HEK293 (cell line): ENCODE data around the gene CENPX.

Source experiments
- CTCF ChIA-PET: fragments of 350-600 bp; formaldehyde crosslinking; extraction: SDS; loops from one replicate; lab custom pipeline; 2021; ENCODE audit warnings: antibody characterized with exemption; lab: Yijun Ruan, JAX
- POLR2A ChIA-PET: fragments of 300-600 bp; formaldehyde crosslinking; extraction: SDS; loops from one replicate; lab custom pipeline; 2020; ENCODE audit warnings: antibody characterized with exemption, inconsistent platforms; lab: Yijun Ruan, JAX
- H3K27ac ChIP-seq: fragments of 200-500 bp; sonication (Bioruptor generic); 2 replicates; pipeline ENCODE4 v1.5.1; 2014; ENCODE audit warnings: low read depth, low read length, control low read depth, inconsistent platforms; ENCODE audit errors: extremely low read depth
- H3K36me3 ChIP-seq, 2 experiments: fragments of 200-500 bp in 1 of 2; sonication (Bioruptor generic) in 1 of 2; 1 replicate in 1 of 2; 2 replicates in 1 of 2; pipeline ENCODE4 v1.5.1; 2014 to 2017; ENCODE audit warnings: inconsistent platforms in 2 of 2, low read length in 2 of 2; ENCODE audit not compliant: control insufficient read depth in 2 of 2, insufficient read depth in 1 of 2
- H3K4me1 ChIP-seq: fragments of 200-500 bp; sonication (Bioruptor generic); 2 replicates; pipeline ENCODE4 v1.5.1; 2014; ENCODE audit warnings: mild to moderate bottlenecking, low read length, inconsistent platforms; ENCODE audit not compliant: control insufficient read depth, insufficient read depth
- H3K4me3 ChIP-seq: 2 replicates; pipeline ENCODE4 v1.5.1; 2011; ENCODE audit warnings: low read depth, mild to moderate bottlenecking, control low read depth, low read length, moderate library complexity
- H3K9me3 ChIP-seq: fragments of 200-500 bp; sonication (Bioruptor generic); 2 replicates; pipeline ENCODE4 v1.5.1; 2014; ENCODE audit warnings: low read depth, low read length, inconsistent platforms; ENCODE audit not compliant: control insufficient read depth, insufficient read depth
- AEBP2 ChIP-seq: fragments of 450-650 bp; formaldehyde crosslinking; IDR thresholded peaks from 2 replicates; pipeline ENCODE4 v1.5.1; 2016; ENCODE audit warnings: missing biosample characterization, missing genetic modification characterization, borderline replicate concordance
- GLI4 ChIP-seq: fragments of 450-650 bp; formaldehyde crosslinking; IDR thresholded peaks from 2 replicates; pipeline ENCODE4 v1.5.1; 2016; ENCODE audit warnings: missing biosample characterization, missing genetic modification characterization
- HIC1 ChIP-seq: fragments of 450-650 bp; formaldehyde crosslinking; IDR thresholded peaks from 2 replicates; pipeline ENCODE4 v1.5.1; 2016; ENCODE audit warnings: missing biosample characterization, missing genetic modification characterization
- HOXA7 ChIP-seq: sonication (generic); formaldehyde crosslinking; IDR thresholded peaks from 2 replicates; pipeline ENCODE4 v1.8.1; 2022; ENCODE audit warnings: missing genetic modification reagents, borderline replicate concordance
- KLF17 ChIP-seq: fragments of 450-650 bp; formaldehyde crosslinking; IDR thresholded peaks from 2 replicates; pipeline ENCODE4 v1.5.1; 2016; ENCODE audit warnings: missing biosample characterization, missing genetic modification characterization
- REST ChIP-seq: fragments of 450-650 bp; formaldehyde crosslinking; IDR thresholded peaks from 2 replicates; pipeline ENCODE4 v1.5.1; 2016; ENCODE audit warnings: missing biosample characterization, missing genetic modification characterization
- SCRT2 ChIP-seq: fragments of 450-650 bp; formaldehyde crosslinking; IDR thresholded peaks from 2 replicates; pipeline ENCODE4 v1.5.1; 2016; ENCODE audit warnings: missing biosample characterization, missing genetic modification characterization
- SP2 ChIP-seq: fragments of 450-650 bp; formaldehyde crosslinking; IDR thresholded peaks from 2 replicates; pipeline ENCODE4 v1.5.1; 2016; ENCODE audit warnings: missing biosample characterization, missing genetic modification characterization
- ZNF169 ChIP-seq: fragments of 450-650 bp; formaldehyde crosslinking; IDR thresholded peaks from 2 replicates; pipeline ENCODE4 v1.5.1; 2016; ENCODE audit warnings: missing biosample characterization, missing genetic modification characterization
- ZNF248 ChIP-seq: fragments of 450-650 bp; formaldehyde crosslinking; IDR thresholded peaks from 2 replicates; pipeline ENCODE4 v1.5.1; 2017; ENCODE audit warnings: missing biosample characterization, missing genetic modification characterization
- ZNF398 ChIP-seq: fragments of 450-650 bp; formaldehyde crosslinking; IDR thresholded peaks from 2 replicates; pipeline ENCODE4 v1.5.1; 2017; ENCODE audit warnings: missing biosample characterization, missing genetic modification characterization
- ZNF473 ChIP-seq: fragments of 450-650 bp; formaldehyde crosslinking; IDR thresholded peaks from 2 replicates; pipeline ENCODE4 v1.5.1; 2017; ENCODE audit warnings: missing biosample characterization, missing genetic modification characterization
- ZNF544 ChIP-seq: fragments of 450-650 bp; formaldehyde crosslinking; IDR thresholded peaks from 2 replicates; pipeline ENCODE4 v1.5.0; 2017; ENCODE audit warnings: missing biosample characterization, missing genetic modification characterization
- ZNF561 ChIP-seq: fragments of 450-650 bp; IDR thresholded peaks from 2 replicates; pipeline ENCODE4 v1.5.1; 2018; ENCODE audit warnings: missing biosample characterization, missing genetic modification characterization, borderline replicate concordance
- ZNF624 ChIP-seq: fragments of 450-650 bp; formaldehyde crosslinking; IDR thresholded peaks from 2 replicates; pipeline ENCODE4 v1.5.1; 2017; ENCODE audit warnings: missing biosample characterization, missing genetic modification characterization
- ZNF777 ChIP-seq: fragments of 450-650 bp; formaldehyde crosslinking; IDR thresholded peaks from 2 replicates; pipeline ENCODE4 v1.5.1; 2017; ENCODE audit warnings: missing biosample characterization, missing genetic modification characterization, borderline replicate concordance

Gene CENPX

GRCh38 chr17:82017612-82018151 is 5.0 kb downstream of the CENPX start:
- H3K36me3 ChIP-seq: peaks cover 0 to 20% of the 10 kb centered on the region in 2 experiments; a peak in 1 of 3 replicates
- POLR2A ChIA-PET: interaction anchor here (0.9 to 4.7 kb wide), 3 partner anchors 14 to 334 kb away, joined by 3 to 13 read pairs (median 4); partner anchors contain the start of genes ARL16 and HGS
- no peak overlapping the region for H3K4me3 ChIP-seq
- TF ChIP-seq ZNF624 (tag by site-specific recombination) (no peak), KLF17 (tag by site-specific recombination) (no peak), ZNF248 (tag by site-specific recombination) (no peak), AEBP2 (tag by site-specific recombination) (no peak), ZNF473 (tag by site-specific recombination) (no peak), GLI4 (tag by site-specific recombination) (no peak), ZNF169 (no peak), ZNF398 (tag by site-specific recombination) (no peak), SP2 (tag by site-specific recombination) (no peak), ZNF544 (tag by site-specific recombination) (no peak), ZNF777 (tag by site-specific recombination) (no peak), SCRT2 (tag by site-specific recombination) (no peak), REST (tag by site-specific recombination) (no peak), HOXA7 (no peak)
- CTCF ChIA-PET: interaction anchor here (7.6 kb wide), 1 partner anchor 57 kb away, joined by 105 read pairs; the partner anchor contains the start of gene NOTUM
- no peaks in the 10 kb centered on the region for H3K9me3 ChIP-seq
- H3K27ac ChIP-seq: 0 out of 2 replicates have a peak overlapping the region, but pooled peaks have one; percentile 8
- H3K4me1 ChIP-seq: no peaks in the 10 kb centered on the region; the same call in 1 of the 2 replicates

- TF ChIP-seq ZNF561 (tag by site-specific recombination) (no peak), HIC1 (tag by site-specific recombination) (peak; percentile 59)
- TF ChIP-seq, all 188 proteins: peak for 1
- Histone ChIP-seq H3K36me3 (peaks cover 0 to 20% of the 10 kb centered on the region in 2 experiments; a peak in 1 of 3 replicates), H3K4me1 (no peaks in the 10 kb centered on the region; the same call in 1 of the 2 replicates), H3K9me3 (no peaks in the 10 kb centered on the region), H3K27ac (0 out of 2 replicates have a peak overlapping the region, but pooled peaks have one; percentile 8), H3K4me3 (no peak overlapping the region)
- CTCF ChIA-PET: interaction anchor here (1.6 to 7.6 kb wide), 2 partner anchors 57 kb away, joined by 6 to 105 read pairs; partner anchors contain the start of gene NOTUM
- POLR2A ChIA-PET: interaction anchor here (0.9 to 4.7 kb wide), 3 partner anchors 13 to 333 kb away, joined by 3 to 13 read pairs (median 4); partner anchors contain the start of genes ARL16 and HGS
These were observed 5.7 kb downstream of the CENPX start for GRCh38 chr17:82016875-82017459.
